Adrenal gland (tissue), 5 donors: ENCODE data around the gene COPZ1.

Experiments
- POLR2A ChIP-seq, 2 donors: fragments of 450-650 bp; IDR thresholded peaks; one replicate each; pipeline ENCODE4 v1.6.1; 2017; ENCODE audit warnings: antibody characterized with exemption in 2 of 2, mild to moderate bottlenecking in 2 of 2, moderate library complexity in 1 of 2
- TF ChIP-seq, protein P1 (sequence below), 6 experiments: fragments of 450-650 bp in 4 of 6; fragments of 200-600 bp in 2 of 6; sonication (generic) in 1 of 6; IDR thresholded peaks; 1 replicate in 5 of 6; 2 replicates in 1 of 6; pipeline versions ENCODE4 v1.5.1 to v1.8.0; 2016 to 2021; ENCODE audit warnings: antibody characterized with exemption in 6 of 6, mild to moderate bottlenecking in 2 of 6, moderate library complexity in 1 of 6
- donor health status: DM: no; HTN: no; CAD: no.

- TF ChIP-seq, protein P1, sequence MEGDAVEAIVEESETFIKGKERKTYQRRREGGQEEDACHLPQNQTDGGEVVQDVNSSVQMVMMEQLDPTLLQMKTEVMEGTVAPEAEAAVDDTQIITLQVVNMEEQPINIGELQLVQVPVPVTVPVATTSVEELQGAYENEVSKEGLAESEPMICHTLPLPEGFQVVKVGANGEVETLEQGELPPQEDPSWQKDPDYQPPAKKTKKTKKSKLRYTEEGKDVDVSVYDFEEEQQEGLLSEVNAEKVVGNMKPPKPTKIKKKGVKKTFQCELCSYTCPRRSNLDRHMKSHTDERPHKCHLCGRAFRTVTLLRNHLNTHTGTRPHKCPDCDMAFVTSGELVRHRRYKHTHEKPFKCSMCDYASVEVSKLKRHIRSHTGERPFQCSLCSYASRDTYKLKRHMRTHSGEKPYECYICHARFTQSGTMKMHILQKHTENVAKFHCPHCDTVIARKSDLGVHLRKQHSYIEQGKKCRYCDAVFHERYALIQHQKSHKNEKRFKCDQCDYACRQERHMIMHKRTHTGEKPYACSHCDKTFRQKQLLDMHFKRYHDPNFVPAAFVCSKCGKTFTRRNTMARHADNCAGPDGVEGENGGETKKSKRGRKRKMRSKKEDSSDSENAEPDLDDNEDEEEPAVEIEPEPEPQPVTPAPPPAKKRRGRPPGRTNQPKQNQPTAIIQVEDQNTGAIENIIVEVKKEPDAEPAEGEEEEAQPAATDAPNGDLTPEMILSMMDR (IDR thresholded peaks at IDR 0.05) = no peak
- TF ChIP-seq POLR2A (IDR thresholded peaks at IDR 0.05) = no peak
Measured at GRCh38 chr12:54276368-54276767, 48.6 kb upstream of the COPZ1 start.
